Stomach smooth muscle (tissue), 2 donors: ENCODE data around the gene NOXA1.
"Not testable (repeated sequence)": the region's sequence is repeated elsewhere in the genome, so short reads cannot be mapped to it uniquely, and the experiment has no call there.

Source experiments
- H3K27ac ChIP-seq: one replicate; pipeline ENCODE4 v1.7.0; 2013; ENCODE audit warnings: mild to moderate bottlenecking, low read length, inconsistent platforms
- H3K27me3 ChIP-seq, 2 donors: one replicate each; pipeline ENCODE4 v1.7.0; 2013; ENCODE audit warnings: low read length in 2 of 2; ENCODE audit not compliant: insufficient read depth in 2 of 2, control insufficient read depth in 1 of 2
- H3K36me3 ChIP-seq, 2 donors: one replicate each; pipeline ENCODE4 v1.7.0; 2013; ENCODE audit warnings: low read length in 2 of 2; ENCODE audit not compliant: control insufficient read depth in 2 of 2, insufficient read depth in 2 of 2
- H3K4me1 ChIP-seq: one replicate; pipeline ENCODE4 v1.7.0; 2013; ENCODE audit warnings: low read length; ENCODE audit not compliant: control insufficient read depth, insufficient read depth
- H3K4me3 ChIP-seq, 2 donors: one replicate each; pipeline ENCODE4 v1.7.0; 2013; ENCODE audit warnings: low read length in 2 of 2
- H3K9ac ChIP-seq, 2 donors: one replicate each; pipeline ENCODE4 v1.7.0; 2013; ENCODE audit warnings: low read length in 2 of 2, mild to moderate bottlenecking in 1 of 2
- H3K9me3 ChIP-seq, 2 donors: one replicate each; pipeline ENCODE4 v1.7.0; 2013; ENCODE audit warnings: low read length in 2 of 2; ENCODE audit not compliant: control insufficient read depth in 2 of 2
- donor health status: healthy.
- donor health status: Pancreatic carcinoma.

NOXA1 gene

GRCh38 chr9:137446851-137447471 lies 23.8 kb downstream of the NOXA1 start:
- no peak overlapping the region for H3K9ac ChIP-seq
- H3K27me3 ChIP-seq, result peaks cover 10 to 11% of the 10 kb centered on the region in 2 donors
- H3K27ac ChIP-seq, result no peak overlapping the region
- peaks cover 0 to 2% of the 10 kb centered on the region in 2 donors for H3K36me3 ChIP-seq
- peaks cover 4% of the 10 kb centered on the region for H3K4me1 ChIP-seq
- H3K9me3 ChIP-seq, result peaks cover 0 to 2% of the 10 kb centered on the region in 2 donors
- no peak overlapping the region for H3K4me3 ChIP-seq

GRCh38 chr9:137447722-137448601 lies 24.8 kb downstream of the NOXA1 start:
- Histone ChIP-seq H3K36me3 (peaks cover 0 to 2% of the 10 kb centered on the region in 2 donors), H3K27me3 (peaks cover 4 to 10% of the 10 kb centered on the region in 2 donors), H3K4me3 (no peak overlapping the region), H3K27ac (no peak overlapping the region), H3K9ac (no peak overlapping the region), H3K4me1 (peaks cover 4% of the 10 kb centered on the region), H3K9me3 (no peaks in the 10 kb centered on the region)

- peaks cover 0 to 2% of the 10 kb centered on the region in 2 donors for H3K36me3 ChIP-seq
- H3K4me3 ChIP-seq, result no peak overlapping the region
- peaks cover 4 to 10% of the 10 kb centered on the region in 2 donors for H3K27me3 ChIP-seq
- H3K9me3 ChIP-seq, result no peaks in the 10 kb centered on the region
- H3K27ac ChIP-seq, result no peak overlapping the region
- no peak overlapping the region for H3K9ac ChIP-seq
- peaks cover 10% of the 10 kb centered on the region for H3K4me1 ChIP-seq
Observed at GRCh38 chr9:137448602-137448962, 25.4 kb downstream of the NOXA1 start.

GRCh38 chr9:137449081-137449844 lies 26.1 kb downstream of the NOXA1 start:
- Histone ChIP-seq H3K36me3 (peaks cover 0 to 2% of the 10 kb centered on the region in 2 donors), H3K9ac (no peak overlapping the region), H3K27me3 (peaks cover 4 to 9% of the 10 kb centered on the region in 2 donors), H3K9me3 (no peaks in the 10 kb centered on the region), H3K4me1 (peaks cover 13% of the 10 kb centered on the region), H3K27ac (no peak overlapping the region), H3K4me3 (no peak overlapping the region)

- H3K9me3 ChIP-seq, result no peaks in the 10 kb centered on the region
- peaks cover 0 to 2% of the 10 kb centered on the region in 2 donors for H3K36me3 ChIP-seq
- H3K27ac ChIP-seq, result no peak overlapping the region
- peaks cover 4 to 6% of the 10 kb centered on the region in 2 donors for H3K27me3 ChIP-seq
- H3K4me3 ChIP-seq, result no peak overlapping the region
- peaks cover 21% of the 10 kb centered on the region for H3K4me1 ChIP-seq
- H3K9ac ChIP-seq, result no peak overlapping the region
Observed at GRCh38 chr9:137449931-137450538, 26.8 kb downstream of the NOXA1 start.

- H3K27me3 ChIP-seq, H3K36me3 ChIP-seq, H3K27ac ChIP-seq, H3K4me3 ChIP-seq, H3K9me3 ChIP-seq, H3K9ac ChIP-seq: not testable (repeated sequence)
- peaks cover 24% of the 10 kb centered on the region for H3K4me1 ChIP-seq
Observed at GRCh38 chr9:137450539-137451222, 27.5 kb downstream of the NOXA1 start.

GRCh38 chr9:137451264-137452005 lies 28.2 kb downstream of the NOXA1 start:
- not testable (repeated sequence) for H3K36me3 ChIP-seq, H3K27me3 ChIP-seq, H3K27ac ChIP-seq, H3K9ac ChIP-seq, H3K4me3 ChIP-seq, H3K9me3 ChIP-seq
- peaks cover 24% of the 10 kb centered on the region for H3K4me1 ChIP-seq

- no peak overlapping the region for H3K4me3 ChIP-seq
- peaks cover 21% of the 10 kb centered on the region for H3K4me1 ChIP-seq
- H3K9me3 ChIP-seq, result no peaks in the 10 kb centered on the region
- no peak overlapping the region for H3K9ac ChIP-seq
- H3K27ac ChIP-seq, result no peak overlapping the region
- H3K36me3 ChIP-seq, result peaks cover 0 to 2% of the 10 kb centered on the region in 2 donors
- H3K27me3 ChIP-seq, result peaks cover 0 to under 1% of the 10 kb centered on the region in 2 donors
Observed at GRCh38 chr9:137452006-137452760, 29.0 kb downstream of the NOXA1 start.
